ENCODE results near the gene TRIP6. TPM values are rescaled to one million over a fixed set of nuclear protein-coding genes. Genes with fewer than 3 reads are reported as not detected.

Gene TRIP6
- total RNA-seq, 2 donors from 2014 or later: 34.9 to 43.6 TPM

- no peaks in the 10 kb centered on the region for H3K27me3 ChIP-seq
- DNase-seq: no peak
- H3K9me3 ChIP-seq: no peaks in the 10 kb centered on the region
- intact Hi-C loops (cut with DNase I): no loop called here
- ATAC-seq: no peak
- 94 to 96% methylated on average over 4 to 15 of the region's 16 CpGs for WGBS, 2 donors
- peaks cover 15% of the 10 kb centered on the region for H3K4me1 ChIP-seq
- H3K36me3 ChIP-seq (replicated peaks in 1 of 2; ENCODE audit: insufficient read depth in 1 of 2, low read depth in 2 of 2): peaks cover 0 to 8% of the 10 kb centered on the region in 2 donors
- TF ChIP-seq POLR2A (IDR thresholded peaks at IDR 0.05): no peak
- no peak for TF ChIP-seq CTCF (IDR thresholded peaks at IDR 0.05)
- no peak overlapping the region for H3K27ac ChIP-seq
- no peak overlapping the region for H3K4me3 ChIP-seq
Measured at GRCh38 chr7:100856871-100857282, 10.3 kb upstream of the TRIP6 start.

- Histone ChIP-seq H3K9me3 (no peaks in the 10 kb centered on the region), H3K36me3 (replicated peaks in 1 of 2; ENCODE audit: insufficient read depth in 1 of 2, low read depth in 2 of 2) (peaks cover 0 to 8% of the 10 kb centered on the region in 2 donors), H3K4me1 (peaks cover 9% of the 10 kb centered on the region), H3K27me3 (no peaks in the 10 kb centered on the region), H3K27ac (no peak overlapping the region), H3K4me3 (no peak overlapping the region)
- no peak for ATAC-seq
- TF ChIP-seq POLR2A (IDR thresholded peaks at IDR 0.05) (no peak), CTCF (IDR thresholded peaks at IDR 0.05) (no peak)
- intact Hi-C loops (cut with DNase I): no loop called here
- 80 to 83% methylated on average over 14 of the region's 15 CpGs for WGBS, 2 donors
- DNase-seq: no peak
Measured at GRCh38 chr7:100859856-100860255, 7.3 kb upstream of the TRIP6 start.

- Histone ChIP-seq H3K9me3 (no peaks in the 10 kb centered on the region), H3K4me1 (peaks cover 13% of the 10 kb centered on the region), H3K4me3 (no peak overlapping the region), H3K27me3 (no peaks in the 10 kb centered on the region), H3K36me3 (replicated peaks in 1 of 2; ENCODE audit: insufficient read depth in 1 of 2, low read depth in 2 of 2) (peaks cover 0 to 8% of the 10 kb centered on the region in 2 donors), H3K27ac (no peak overlapping the region)
- WGBS, 2 donors: 92 to 95% methylated on average over 6 to 18 of the region's 18 CpGs
- no peak for TF ChIP-seq POLR2A (IDR thresholded peaks at IDR 0.05)
- no peak for TF ChIP-seq CTCF (IDR thresholded peaks at IDR 0.05)
- ATAC-seq (no peak), DNase-seq (no peak)
- intact Hi-C loops (cut with DNase I): no loop called here
Measured at GRCh38 chr7:100860702-100861615, 6.2 kb upstream of the TRIP6 start.

- TF ChIP-seq POLR2A (IDR thresholded peaks at IDR 0.05): no peak
- no peak for TF ChIP-seq CTCF (IDR thresholded peaks at IDR 0.05)
- Histone ChIP-seq H3K4me3 (no peak overlapping the region), H3K27me3 (no peaks in the 10 kb centered on the region), H3K9me3 (no peaks in the 10 kb centered on the region), H3K36me3 (replicated peaks in 1 of 2; ENCODE audit: insufficient read depth in 1 of 2, low read depth in 2 of 2) (peaks cover 0 to 8% of the 10 kb centered on the region in 2 donors), H3K4me1 (peaks cover 19% of the 10 kb centered on the region), H3K27ac (no peak overlapping the region)
- intact Hi-C loops (cut with DNase I): no loop called here
- ATAC-seq: no peak
- DNase-seq: no peak
- WGBS, 2 donors: 92 to 94% methylated on average over 11 to 14 of the region's 14 CpGs
Measured at GRCh38 chr7:100861616-100861985, 5.6 kb upstream of the TRIP6 start.
